Neuronal stem cell (in vitro differentiated cells): ENCODE results near the gene TMTC2.

Experiments
- DNase-seq: peaks from one replicate; pipeline ENCODE4 v3.0.0-alpha.2; 2013; ENCODE audit warnings: low spot score
- H2AFZ ChIP-seq: one replicate; pipeline ENCODE4 v1.6.1; 2013; ENCODE audit warnings: mild to moderate bottlenecking, low read length, inconsistent platforms
- H2AK5ac ChIP-seq: 2 replicates; pipeline ENCODE4 v1.6.1; 2013; ENCODE audit warnings: low read depth, mild to moderate bottlenecking, inconsistent platforms, low read length, moderate library complexity, mixed read lengths
- H2BK120ac ChIP-seq: 2 replicates; pipeline ENCODE4 v1.6.1; 2013; ENCODE audit warnings: low read depth, mild to moderate bottlenecking, inconsistent platforms, low read length, moderate library complexity, mixed read lengths
- H2BK12ac ChIP-seq: one replicate; pipeline ENCODE4 v1.6.1; 2013; ENCODE audit warnings: low read length, inconsistent platforms
- H2BK15ac ChIP-seq: 2 replicates; pipeline ENCODE4 v1.6.1; 2013; ENCODE audit warnings: mild to moderate bottlenecking, low read length, inconsistent platforms, mixed read lengths
- H2BK5ac ChIP-seq: one replicate; pipeline ENCODE4 v1.6.1; 2013; ENCODE audit warnings: inconsistent platforms, mild to moderate bottlenecking, low read length, moderate library complexity
- H3K14ac ChIP-seq: one replicate; pipeline ENCODE4 v1.6.1; 2013; ENCODE audit warnings: low read length, inconsistent platforms
- H3K18ac ChIP-seq: 2 replicates; pipeline ENCODE4 v1.6.1; 2013; ENCODE audit warnings: low read length, inconsistent platforms
- H3K23ac ChIP-seq: 2 replicates; pipeline ENCODE4 v1.6.1; 2013; ENCODE audit warnings: low read depth, mild to moderate bottlenecking, mixed read lengths, low read length, inconsistent platforms; ENCODE audit not compliant: poor library complexity
- H3K27ac ChIP-seq: replicated peaks from 3 replicates; pipeline ENCODE4 v1.5.1; 2013; ENCODE audit warnings: low read length, inconsistent platforms
- H3K27me3 ChIP-seq, 3 experiments: 2 replicates each; pipeline ENCODE4 v1.6.1; 2013; ENCODE audit warnings: low read length in 3 of 3, mild to moderate bottlenecking in 2 of 3, inconsistent platforms in 1 of 3, low read depth in 1 of 3, mixed read lengths in 1 of 3, moderate library complexity in 1 of 3; ENCODE audit not compliant: control insufficient read depth in 3 of 3, insufficient read depth in 3 of 3
- H3K36me3 ChIP-seq, 2 donors: replicated peaks in 1 of 2; 2 replicates each; pipeline ENCODE4 v1.6.1; 2013; ENCODE audit warnings: low read length in 2 of 2; ENCODE audit not compliant: control insufficient read depth in 2 of 2, insufficient read depth in 2 of 2
- H3K4ac ChIP-seq: 2 replicates; pipeline ENCODE4 v1.6.1; 2013; ENCODE audit warnings: inconsistent platforms, mild to moderate bottlenecking, low read length, moderate library complexity
- H3K4me1 ChIP-seq, 2 donors: 1 replicate in 1 of 2; 2 replicates in 1 of 2; pipeline ENCODE4 v1.6.1; 2013; ENCODE audit warnings: low read length in 2 of 2, low read depth in 1 of 2; ENCODE audit not compliant: control insufficient read depth in 2 of 2, insufficient read depth in 1 of 2
- H3K4me2 ChIP-seq: one replicate; pipeline ENCODE4 v1.6.1; 2013; ENCODE audit warnings: mild to moderate bottlenecking, low read length, inconsistent platforms; ENCODE audit not compliant: insufficient read depth, poor library complexity, severe bottlenecking
- H3K4me3 ChIP-seq, 2 donors: 2 replicates each; pipeline ENCODE4 v1.5.1; 2013; ENCODE audit warnings: low read length in 2 of 2, mild to moderate bottlenecking in 2 of 2, inconsistent platforms in 1 of 2, moderate library complexity in 1 of 2
- H3K79me1 ChIP-seq: one replicate; pipeline ENCODE4 v1.6.1; 2013; ENCODE audit warnings: low read depth, mild to moderate bottlenecking, inconsistent platforms, low read length, moderate library complexity
- H3K9ac ChIP-seq: one replicate; pipeline ENCODE4 v1.6.1; 2013; ENCODE audit warnings: mild to moderate bottlenecking, low read depth, low read length, inconsistent platforms; ENCODE audit not compliant: poor library complexity
- H3K9me3 ChIP-seq, 2 donors: replicated peaks in 1 of 2; 2 replicates each; pipeline versions ENCODE3 to v1.6.1; 2013; ENCODE audit warnings: low read length in 2 of 2, mild to moderate bottlenecking in 2 of 2, inconsistent platforms in 1 of 2, low read depth in 1 of 2, mixed read lengths in 1 of 2, moderate library complexity in 1 of 2; ENCODE audit not compliant: control insufficient read depth in 2 of 2, insufficient read depth in 1 of 2
- H4K8ac ChIP-seq: one replicate; pipeline ENCODE4 v1.6.1; 2013; ENCODE audit warnings: low read depth, mild to moderate bottlenecking, inconsistent platforms, low read length, moderate library complexity
- H4K91ac ChIP-seq: one replicate; pipeline ENCODE4 v1.6.1; 2013; ENCODE audit warnings: low read length, low read depth, mild to moderate bottlenecking, inconsistent platforms; ENCODE audit not compliant: poor library complexity
- WGBS, 2 donors: extraction: QIAGEN DNeasy Blood & Tissue Kit; methylation state at CpG; one replicate each; pipeline ENCODE4 v1.1.7; 2013; ENCODE audit warnings: missing lambda C conversion rate in 2 of 2, mixed read lengths in 1 of 2; ENCODE audit not compliant: insufficient read length in 2 of 2, insufficient replicate concordance in 1 of 2; ENCODE audit errors: extremely low coverage in 2 of 2; 5-methylcytosine and 5-hydroxymethylcytosine counted together

Gene TMTC2

GRCh38 chr12:82973592-82973991, 286.9 kb downstream of the TMTC2 start:
- H2BK15ac ChIP-seq, result no peak overlapping the region
- H3K27me3 ChIP-seq, result no peaks in the 10 kb centered on the region
- no peak overlapping the region for H3K9ac ChIP-seq
- H2AFZ ChIP-seq, result no peak overlapping the region
- H3K23ac ChIP-seq, result no peak overlapping the region
- no peak for DNase-seq
- no peak overlapping the region for H3K4ac ChIP-seq
- H3K18ac ChIP-seq, result no peak overlapping the region
- no peak overlapping the region for H3K4me2 ChIP-seq
- H3K36me3 ChIP-seq, result peaks cover 0 to 60% of the 10 kb centered on the region in 2 donors
- H3K4me1 ChIP-seq, result no peaks in the 10 kb centered on the region
- H3K27ac ChIP-seq, result no peak overlapping the region
- no peak overlapping the region for H3K14ac ChIP-seq
- no peak overlapping the region for H2AK5ac ChIP-seq
- no peak overlapping the region for H3K4me3 ChIP-seq
- H3K79me1 ChIP-seq, result no peaks in the 10 kb centered on the region
- no peak overlapping the region for H4K8ac ChIP-seq
- peaks cover 0 to 7% of the 10 kb centered on the region in 2 donors for H3K9me3 ChIP-seq
- no peak overlapping the region for H4K91ac ChIP-seq
- H2BK12ac ChIP-seq, result no peak overlapping the region
- no peak overlapping the region for H2BK5ac ChIP-seq
- no peak overlapping the region for H2BK120ac ChIP-seq
- no CpG with 5 or more reads among the region's 3 CpGs for whole genome bisulfite sequencing, 2 donors

GRCh38 chr12:82981150-82981549, 294.4 kb downstream of the TMTC2 start:
- Histone ChIP-seq H3K36me3 (peaks cover 0 to 28% of the 10 kb centered on the region in 2 donors), H2AK5ac (no peak overlapping the region), H3K27me3 (no peaks in the 10 kb centered on the region), H2BK12ac (no peak overlapping the region), H3K79me1 (no peaks in the 10 kb centered on the region), H3K9me3 (peaks cover 0 to 16% of the 10 kb centered on the region in 2 donors), H3K4me3 (no peak overlapping the region), H2BK120ac (no peak overlapping the region), H3K23ac (no peak overlapping the region), H4K91ac (no peak overlapping the region), H3K4me2 (no peak overlapping the region), H3K4me1 (no peaks in the 10 kb centered on the region), H2BK5ac (no peak overlapping the region), H2BK15ac (no peak overlapping the region), H3K14ac (no peak overlapping the region), H3K27ac (no peak overlapping the region), H3K9ac (no peak overlapping the region), H2AFZ (no peak overlapping the region), H4K8ac (no peak overlapping the region), H3K4ac (no peak overlapping the region), H3K18ac (no peak overlapping the region)
- no CpG with 5 or more reads among the region's 1 CpG for WGBS, 2 donors
- DNase-seq, result no peak

- Histone ChIP-seq H3K4me1 (no peaks in the 10 kb centered on the region), H2AFZ (no peak overlapping the region), H3K4me3 (no peak overlapping the region), H3K9me3 (peaks cover 0 to 11% of the 10 kb centered on the region in 2 donors), H3K23ac (no peak overlapping the region), H3K14ac (no peak overlapping the region), H3K27ac (no peak overlapping the region), H3K9ac (no peak overlapping the region), H2AK5ac (no peak overlapping the region), H3K79me1 (no peaks in the 10 kb centered on the region), H2BK12ac (no peak overlapping the region), H3K27me3 (no peaks in the 10 kb centered on the region), H3K4me2 (no peak overlapping the region), H3K18ac (no peak overlapping the region), H2BK15ac (no peak overlapping the region), H2BK120ac (no peak overlapping the region), H3K36me3 (peaks cover 0 to 73% of the 10 kb centered on the region in 2 donors), H2BK5ac (no peak overlapping the region), H4K8ac (no peak overlapping the region), H3K4ac (no peak overlapping the region), H4K91ac (no peak overlapping the region)
- no CpG with 5 or more reads among the region's 12 CpGs for WGBS, 2 donors
- no peak for DNase-seq
These were observed 307.4 kb downstream of the TMTC2 start for GRCh38 chr12:82994117-82994516.

- Histone ChIP-seq H3K27me3 (no peaks in the 10 kb centered on the region), H4K91ac (no peak overlapping the region), H3K23ac (no peak overlapping the region), H3K4ac (no peak overlapping the region), H3K4me3 (no peak overlapping the region), H4K8ac (no peak overlapping the region), H3K79me1 (no peaks in the 10 kb centered on the region), H2BK12ac (no peak overlapping the region), H3K9ac (no peak overlapping the region), H3K14ac (no peak overlapping the region), H3K18ac (no peak overlapping the region), H3K27ac (no peak overlapping the region), H2BK5ac (no peak overlapping the region), H2BK15ac (no peak overlapping the region), H3K4me1 (no peaks in the 10 kb centered on the region), H3K36me3 (peaks cover 2 to 67% of the 10 kb centered on the region in 2 donors), H2AFZ (no peak overlapping the region), H2AK5ac (no peak overlapping the region), H3K9me3 (peaks cover 0 to 26% of the 10 kb centered on the region in 2 donors), H2BK120ac (no peak overlapping the region), H3K4me2 (no peak overlapping the region)
- DNase-seq, result no peak
These were observed 309.6 kb downstream of the TMTC2 start for GRCh38 chr12:82996168-82996812.
